Activated naive CD4-positive, alpha-beta T cell treated with Interleukin-2 at 50 U/mL for 16 hours (primary cell): ENCODE measurements around the gene ADAMTS14.
A peak's percentile ranks its signal among the peaks of the same experiment; 100 is the strongest.
"Not testable (repeated sequence)": the region's sequence is repeated elsewhere in the genome, so short reads cannot be mapped to it uniquely, and the experiment has no call there.

Experiments used
- DNase-seq: peaks from one replicate; pipeline ENCODE4 v3.0.0-alpha.2; 2020

Gene ADAMTS14

GRCh38 chr10:70672165-70673042 is at the start of gene ADAMTS14:
ADAMTS14 (plus strand) TSS chr10:70672506; CDS start chr10:70672803, 297 bp downstream.
- no peak for DNase-seq

GRCh38 chr10:70622541-70622940 is 49.8 kb upstream of the ADAMTS14 start:
- no peak for DNase-seq

GRCh38 chr10:70622981-70623844 is 49.1 kb upstream of the ADAMTS14 start:
- DNase-seq = no peak

- no peak for DNase-seq
Measured at GRCh38 chr10:70626056-70626455, 46.2 kb upstream of the ADAMTS14 start.

GRCh38 chr10:70629338-70629737 is 43.0 kb upstream of the ADAMTS14 start:
- DNase-seq = no peak

GRCh38 chr10:70631735-70632134 is 40.6 kb upstream of the ADAMTS14 start:
- not testable (repeated sequence) for DNase-seq

- no peak for DNase-seq
Measured at GRCh38 chr10:70634011-70634410, 38.3 kb upstream of the ADAMTS14 start.

GRCh38 chr10:70634515-70634914 is 37.8 kb upstream of the ADAMTS14 start:
- DNase-seq = not testable (repeated sequence)

- DNase-seq = not testable (repeated sequence)
Measured at GRCh38 chr10:70639640-70640383, 32.5 kb upstream of the ADAMTS14 start.

- DNase-seq = not testable (repeated sequence)
Measured at GRCh38 chr10:70643272-70643671, 29.0 kb upstream of the ADAMTS14 start.

- DNase-seq = not testable (repeated sequence)
Measured at GRCh38 chr10:70644959-70645358, 27.3 kb upstream of the ADAMTS14 start.

- DNase-seq = no peak
Measured at GRCh38 chr10:70647086-70647485, 25.2 kb upstream of the ADAMTS14 start.

GRCh38 chr10:70648427-70648826 is 23.9 kb upstream of the ADAMTS14 start:
- no peak for DNase-seq

- no peak for DNase-seq
Measured at GRCh38 chr10:70649526-70649925, 22.8 kb upstream of the ADAMTS14 start.

- no peak for DNase-seq
Measured at GRCh38 chr10:70650104-70650503, 22.2 kb upstream of the ADAMTS14 start.

GRCh38 chr10:70650718-70651117 is 21.6 kb upstream of the ADAMTS14 start:
- no peak for DNase-seq

GRCh38 chr10:70651661-70652060 is 20.6 kb upstream of the ADAMTS14 start:
- DNase-seq = no peak

- DNase-seq = no peak
Measured at GRCh38 chr10:70652761-70653657, 19.3 kb upstream of the ADAMTS14 start.

GRCh38 chr10:70655316-70655715 is 17.0 kb upstream of the ADAMTS14 start:
- no peak for DNase-seq

- DNase-seq = peak; percentile 52
Measured at GRCh38 chr10:70656489-70656888, 15.8 kb upstream of the ADAMTS14 start.

GRCh38 chr10:70657041-70657440 is 15.3 kb upstream of the ADAMTS14 start:
- DNase-seq = no peak
